Parathyroid adenoma (tissue), 2 donors: ENCODE data around the gene OCA2.
A peak's percentile ranks its signal among the peaks of the same experiment; 100 is the strongest.

Experiments used
- H2AFZ ChIP-seq: fragments of 300-600 bp; sonication (generic); one replicate; pipeline ENCODE4 v1.7.0; 2017; ENCODE audit warnings: antibody characterized with exemption, mild to moderate bottlenecking
- H3K27ac ChIP-seq: fragments of 300-600 bp; sonication (generic); one replicate; pipeline ENCODE4 v1.7.0; 2017
- H3K27me3 ChIP-seq: fragments of 300-600 bp; sonication (generic); one replicate; pipeline ENCODE4 v1.7.0; 2017; ENCODE audit warnings: low read length; ENCODE audit not compliant: control insufficient read depth, insufficient read depth
- H3K36me3 ChIP-seq: fragments of 300-600 bp; sonication (generic); one replicate; pipeline ENCODE4 v1.7.0; 2017; ENCODE audit warnings: low read length; ENCODE audit not compliant: control insufficient read depth, insufficient read depth
- H3K4me1 ChIP-seq: fragments of 300-600 bp; sonication (generic); one replicate; pipeline ENCODE4 v1.7.0; 2017; ENCODE audit warnings: control low read depth
- H3K4me2 ChIP-seq: fragments of 300-600 bp; sonication (generic); one replicate; pipeline ENCODE4 v1.7.0; 2017; ENCODE audit warnings: low read length
- H3K4me3 ChIP-seq: fragments of 300-600 bp; sonication (generic); one replicate; pipeline ENCODE4 v1.7.0; 2017; ENCODE audit warnings: low read depth, low read length
- H3K79me2 ChIP-seq: fragments of 300-600 bp; sonication (generic); one replicate; pipeline ENCODE4 v1.7.0; 2017; ENCODE audit warnings: control low read depth
- H3K9ac ChIP-seq: fragments of 300-600 bp; sonication (generic); one replicate; pipeline ENCODE4 v1.7.0; 2017; ENCODE audit warnings: mild to moderate bottlenecking
- H3K9me3 ChIP-seq: fragments of 300-600 bp; sonication (generic); one replicate; pipeline ENCODE4 v1.7.0; 2017; ENCODE audit warnings: low read length; ENCODE audit not compliant: control insufficient read depth
- CTCF ChIP-seq: fragments of 300-600 bp; sonication (generic); IDR thresholded peaks from one replicate; pipeline ENCODE4 v1.7.0; 2017; ENCODE audit warnings: antibody characterized with exemption, mild to moderate bottlenecking
- donor health status: primary hyperparathyroidism.

OCA2 gene

GRCh38 chr15:28097656-28098359 lies 1.3 kb downstream of the OCA2 start:
- H3K27me3 ChIP-seq, result no peaks in the 10 kb centered on the region
- H3K79me2 ChIP-seq, result no peaks in the 10 kb centered on the region
- H3K4me2 ChIP-seq, result no peak overlapping the region
- no peak overlapping the region for H3K4me3 ChIP-seq
- H3K27ac ChIP-seq, result no peak overlapping the region
- TF ChIP-seq CTCF, result no peak
- H2AFZ ChIP-seq, result no peak overlapping the region
- no peaks in the 10 kb centered on the region for H3K36me3 ChIP-seq
- no peaks in the 10 kb centered on the region for H3K4me1 ChIP-seq
- H3K9ac ChIP-seq, result no peak overlapping the region
- no peaks in the 10 kb centered on the region for H3K9me3 ChIP-seq

GRCh38 chr15:28096670-28097431 lies 2.3 kb downstream of the OCA2 start:
- Histone ChIP-seq H3K4me3 (peak overlapping the region; percentile 49), H3K79me2 (no peaks in the 10 kb centered on the region), H3K9ac (no peak overlapping the region), H3K9me3 (no peaks in the 10 kb centered on the region), H3K36me3 (no peaks in the 10 kb centered on the region), H3K27ac (no peak overlapping the region), H3K4me2 (peak overlapping the region; percentile 87), H2AFZ (peak overlapping the region; percentile 64), H3K4me1 (no peaks in the 10 kb centered on the region), H3K27me3 (no peaks in the 10 kb centered on the region)
- no peak for TF ChIP-seq CTCF

GRCh38 chr15:28096411-28096669 lies 2.8 kb downstream of the OCA2 start:
- no peak for TF ChIP-seq CTCF
- no peak overlapping the region for H3K27ac ChIP-seq

GRCh38 chr15:28094732-28095521 lies 4.2 kb downstream of the OCA2 start:
- no peak overlapping the region for H3K9ac ChIP-seq

More at GRCh38 chr15:28096411-28096669, 2.8 kb downstream of the OCA2 start:
- Histone ChIP-seq H3K36me3 (no peaks in the 10 kb centered on the region), H3K79me2 (no peaks in the 10 kb centered on the region), H3K9ac (no peak overlapping the region), H3K4me3 (peak overlapping the region; percentile 49), H3K27me3 (no peaks in the 10 kb centered on the region), H3K4me2 (peak overlapping the region; percentile 87), H3K9me3 (no peaks in the 10 kb centered on the region), H3K4me1 (no peaks in the 10 kb centered on the region), H2AFZ (peak overlapping the region; percentile 64)

More at GRCh38 chr15:28094732-28095521, 4.2 kb downstream of the OCA2 start:
- H3K79me2 ChIP-seq, result no peaks in the 10 kb centered on the region
- no peaks in the 10 kb centered on the region for H3K27me3 ChIP-seq
- no peak for TF ChIP-seq CTCF
- H3K4me3 ChIP-seq, result peak overlapping the region; percentile 49
- H3K4me2 ChIP-seq, result peak overlapping the region; percentile 87
- H3K4me1 ChIP-seq, result no peaks in the 10 kb centered on the region
- no peaks in the 10 kb centered on the region for H3K9me3 ChIP-seq
- H3K36me3 ChIP-seq, result no peaks in the 10 kb centered on the region
- no peak overlapping the region for H3K27ac ChIP-seq
- peak overlapping the region; percentile 22 for H2AFZ ChIP-seq
